ENCODE measurements around the gene METTL1.

METTL1 gene

GRCh38 chr12:57772429-57773322, 771 bp upstream of the METTL1 start, which contains the start of gene EEF1AKMT3:
Gene EEF1AKMT3 (plus strand): TSS chr12:57772614. CDS start chr12:57772725, 111 bp downstream.
- Histone ChIP-seq H3K27ac (peak within 1 kb of the TSS; percentile 38 to 93 (median 89)), H3K4me3 (peak within 1 kb of the TSS; percentile 45 to 93 (median 74))

DNA sequence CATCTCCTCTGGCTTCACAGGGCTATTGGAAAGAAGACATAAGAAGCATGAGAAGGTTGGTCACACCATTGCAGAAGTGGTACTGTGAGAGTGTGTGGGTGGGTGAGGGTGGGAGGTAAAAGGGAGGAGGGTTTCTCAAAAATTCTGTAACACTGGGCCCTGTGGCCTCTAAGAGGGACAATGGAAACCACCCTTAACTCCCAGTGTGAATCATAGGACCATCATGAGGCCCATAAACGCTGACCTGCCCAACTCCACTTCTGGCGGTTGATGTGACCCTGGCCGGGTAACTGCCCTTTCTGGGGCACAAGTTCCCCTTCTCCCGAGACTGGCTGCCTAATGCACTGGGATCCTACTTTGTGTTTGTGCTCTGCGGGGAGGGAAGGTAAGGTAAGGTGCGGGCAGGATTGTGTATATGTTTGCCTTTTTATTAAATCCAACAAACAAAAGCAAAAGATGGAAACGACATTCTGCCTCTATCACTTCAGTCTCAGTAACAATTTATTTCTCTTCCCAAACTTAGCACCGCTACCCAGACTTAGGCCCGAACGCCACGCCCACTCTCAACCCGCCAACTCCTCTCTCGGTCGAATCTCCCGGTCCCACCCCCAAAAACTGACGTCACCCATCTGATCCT, 551 bp downstream of the METTL1 start:
- H3K27ac ChIP-seq = peak overlapping the region in 20 of 21 experiments; percentile 62 to 93 (median 89)
- peak overlapping the region; percentile 45 to 93 (median 74) for H3K4me3 ChIP-seq

DNA sequence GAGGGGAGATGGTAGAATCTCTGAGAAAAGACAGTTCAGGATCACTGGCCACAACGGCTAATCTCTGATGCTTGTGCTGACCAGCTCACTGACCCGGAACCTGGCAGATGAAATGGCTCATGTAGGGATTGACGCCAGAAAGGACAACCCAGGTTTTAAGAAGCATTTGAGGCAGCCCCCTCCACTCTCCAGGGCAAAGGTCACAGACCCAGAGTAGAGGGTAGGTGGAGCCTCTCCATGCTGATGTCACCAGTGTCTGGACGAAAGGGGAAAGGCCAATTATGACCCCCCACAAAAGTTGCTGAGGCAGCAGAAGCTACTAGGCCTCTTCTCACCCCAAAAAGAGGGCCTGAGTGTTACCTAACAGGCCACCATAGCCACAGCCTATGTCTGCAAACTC, 1.2 kb downstream of the METTL1 start:
- Histone ChIP-seq H3K4me3 (peak overlapping the region in 2 of 7 experiments; percentile 63 to 74), H3K27ac (peak overlapping the region in 5 of 21 experiments; percentile 24 to 93 (median 87))

GRCh38 chr12:57769594-57769993, 2.3 kb downstream of the METTL1 start:
- no peak overlapping the region for H3K27ac ChIP-seq
- no peak overlapping the region for H3K4me3 ChIP-seq

DNA sequence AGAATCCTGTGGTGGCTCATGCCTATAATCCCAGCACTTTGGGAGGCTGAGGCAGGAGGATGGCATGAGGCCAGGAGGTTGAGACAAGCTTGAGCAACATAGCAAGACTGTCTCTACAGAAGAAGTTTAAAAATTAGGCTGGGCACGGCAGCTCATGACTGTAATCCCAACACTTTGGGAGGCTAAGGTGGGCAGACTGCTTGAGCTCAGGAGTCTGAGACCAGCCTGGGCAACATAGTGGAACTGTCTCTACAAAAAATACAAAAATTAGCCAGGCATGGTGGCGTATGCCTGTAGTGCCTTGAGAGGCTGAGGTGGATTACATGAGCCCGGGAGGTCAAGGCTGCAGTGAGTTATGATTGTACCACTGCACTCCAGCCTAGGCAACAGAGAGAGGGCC, 4.0 kb downstream of the METTL1 start:
- Histone ChIP-seq H3K27ac (no peak overlapping the region), H3K4me3 (no peak overlapping the region)

DNA sequence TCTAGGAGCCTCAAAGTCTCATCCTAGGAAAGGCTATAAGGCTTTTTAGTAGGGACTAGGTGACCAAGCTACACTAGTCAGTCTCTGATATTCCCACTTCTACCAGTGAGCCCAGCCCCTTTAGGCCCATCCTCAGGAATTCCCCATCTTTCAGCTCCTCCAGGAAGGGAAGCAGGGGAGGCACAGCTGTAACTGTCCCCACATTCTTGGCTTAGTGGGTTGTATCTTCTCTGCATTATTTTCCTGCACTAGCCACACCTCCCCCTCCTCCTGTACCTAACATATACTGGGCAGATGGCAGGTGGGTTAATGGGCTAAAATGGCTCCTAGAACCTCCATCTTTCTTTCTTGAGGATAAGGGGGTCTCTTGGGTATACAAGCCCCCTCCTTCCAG, 4.6 kb downstream of the METTL1 start:
- no peak overlapping the region for H3K27ac ChIP-seq
- no peak overlapping the region for H3K4me3 ChIP-seq

- Histone ChIP-seq H3K4me3 (peak within 1 kb of the TSS; percentile 27 to 53 (median 31)), H3K27ac (peak within 1 kb of the TSS in 1 of 21 experiments; percentile 69)
These were observed 5.2 kb downstream of the METTL1 start, which contains the start of gene CYP27B1 for GRCh38 chr12:57766464-57767304. Gene CYP27B1 (minus strand): TSS chr12:57767078. CDS start chr12:57767041, 37 bp downstream.

GRCh38 chr12:57765698-57766463, 6.0 kb downstream of the METTL1 start:
- Histone ChIP-seq H3K4me3 (peak overlapping the region; percentile 27 to 53 (median 31)), H3K27ac (peak overlapping the region in 2 of 21 experiments; percentile 29 to 69)

DNA sequence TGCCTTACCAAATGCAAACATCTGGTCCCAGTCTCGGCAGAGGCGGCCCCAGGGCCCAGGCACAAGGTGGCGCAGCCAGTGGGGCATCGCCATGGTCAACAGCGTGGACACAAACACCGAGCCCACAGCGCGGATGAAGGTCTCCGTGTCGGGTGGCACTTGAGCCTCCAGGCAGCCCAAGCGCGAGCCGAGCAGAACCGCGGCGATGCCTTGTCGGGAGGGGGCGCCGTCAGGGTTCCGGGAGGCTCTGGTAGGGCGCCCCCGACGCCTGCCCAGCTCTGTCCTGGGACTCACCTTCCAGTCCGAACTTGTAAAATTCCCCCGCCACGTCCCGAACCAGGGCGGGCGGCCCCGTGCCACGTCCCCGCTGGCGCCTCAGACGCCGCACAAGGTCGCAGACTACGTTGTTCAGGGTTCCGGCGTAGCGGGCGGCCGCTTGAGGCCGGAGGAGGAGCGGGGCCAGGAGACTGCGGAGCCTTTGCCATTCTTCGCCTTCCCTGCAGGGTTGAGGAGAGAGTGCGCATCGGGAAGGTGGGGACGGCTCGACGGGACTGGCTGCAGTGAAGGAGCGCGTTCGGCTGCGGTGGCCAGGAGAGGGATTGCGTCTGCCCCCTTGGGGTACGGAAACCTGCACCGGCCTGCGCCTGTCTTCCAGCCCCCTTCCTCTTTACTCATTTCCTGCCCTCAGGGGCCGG, 6.8 kb downstream of the METTL1 start:
- H3K4me3 ChIP-seq = peak overlapping the region; percentile 27 to 53 (median 31)

GRCh38 chr12:57764662-57765002, 7.3 kb downstream of the METTL1 start:
- peak overlapping the region; percentile 27 to 53 (median 31) for H3K4me3 ChIP-seq

More for the DNA sequence above, 6.8 kb downstream of the METTL1 start:
- H3K27ac ChIP-seq = peak overlapping the region in 6 of 21 experiments; percentile 11 to 69 (median 30)

GRCh38 chr12:57763881-57764661, 7.8 kb downstream of the METTL1 start:
- peak overlapping the region in 2 of 7 experiments; percentile 35 to 53 for H3K4me3 ChIP-seq
- peak overlapping the region in 1 of 21 experiments; percentile 69 for H3K27ac ChIP-seq

More at GRCh38 chr12:57764662-57765002, 7.3 kb downstream of the METTL1 start:
- H3K27ac ChIP-seq = peak overlapping the region in 4 of 21 experiments; percentile 29 to 69 (median 37)

- Histone ChIP-seq H3K4me3 (no peak overlapping the region), H3K27ac (no peak overlapping the region)
These were observed 9.4 kb downstream of the METTL1 start for GRCh38 chr12:57762463-57762862.

DNA sequence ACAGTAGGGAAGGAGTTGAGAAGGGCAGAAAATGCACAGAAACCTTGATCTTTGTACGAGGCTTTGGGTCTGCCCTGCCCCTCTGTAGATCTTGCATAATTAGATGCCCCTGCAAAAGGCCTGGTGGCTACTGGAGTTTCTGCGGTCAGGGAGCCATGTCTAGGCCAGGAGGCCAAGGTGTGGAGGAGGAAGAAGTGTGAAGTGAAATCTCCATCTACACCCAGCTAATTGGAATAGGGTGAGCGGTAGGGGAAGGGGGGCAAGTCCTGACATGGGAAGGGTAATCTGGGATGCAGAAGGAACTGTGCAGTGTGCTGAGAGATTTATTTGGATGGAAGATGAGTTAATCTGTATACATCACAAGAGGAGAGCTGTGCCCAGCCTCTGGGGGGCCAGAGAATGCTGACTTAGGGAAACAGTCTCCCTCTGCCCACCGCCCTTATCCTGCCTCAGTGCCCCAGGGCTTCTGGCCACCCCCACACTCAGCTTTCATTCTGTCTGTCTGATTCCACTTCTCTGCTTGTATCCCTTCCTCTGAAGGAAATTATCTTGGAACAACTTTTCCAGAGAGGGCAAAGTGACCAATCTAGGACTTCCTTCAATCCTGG, 10.4 kb downstream of the METTL1 start:
- no peak overlapping the region for H3K4me3 ChIP-seq
- H3K27ac ChIP-seq = no peak overlapping the region

DNA sequence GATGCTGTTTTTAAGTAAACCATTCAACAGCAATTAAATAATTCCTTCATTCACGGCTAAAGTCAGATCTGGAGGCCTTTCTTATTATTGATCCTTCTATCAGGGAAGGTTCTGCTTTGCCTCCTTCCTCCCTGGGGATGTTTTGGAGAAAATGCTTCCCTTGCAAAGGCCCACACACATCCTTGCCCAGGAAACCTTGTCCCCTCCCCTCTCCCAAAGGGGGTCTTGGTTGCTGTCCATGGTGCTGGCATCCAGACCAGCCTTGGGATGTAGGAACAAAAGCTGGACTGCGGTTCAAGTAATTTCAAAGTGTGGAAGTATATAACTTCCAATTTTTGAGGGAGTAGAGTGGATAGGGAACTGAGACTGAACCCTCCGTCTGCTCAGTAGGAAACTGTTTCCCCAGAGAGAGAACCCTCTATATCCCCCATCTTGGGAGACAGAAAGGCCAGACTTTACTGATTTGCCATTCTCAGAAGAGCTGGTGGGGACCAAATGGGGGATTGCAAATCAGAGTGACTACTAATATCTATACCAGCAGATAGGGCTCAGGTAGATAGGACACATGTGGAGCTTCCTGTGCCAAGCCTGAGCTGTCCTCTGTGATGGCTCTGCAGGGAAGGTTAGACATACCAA, 11.4 kb downstream of the METTL1 start:
- H3K4me3 ChIP-seq = no peak overlapping the region
- no peak overlapping the region for H3K27ac ChIP-seq

DNA sequence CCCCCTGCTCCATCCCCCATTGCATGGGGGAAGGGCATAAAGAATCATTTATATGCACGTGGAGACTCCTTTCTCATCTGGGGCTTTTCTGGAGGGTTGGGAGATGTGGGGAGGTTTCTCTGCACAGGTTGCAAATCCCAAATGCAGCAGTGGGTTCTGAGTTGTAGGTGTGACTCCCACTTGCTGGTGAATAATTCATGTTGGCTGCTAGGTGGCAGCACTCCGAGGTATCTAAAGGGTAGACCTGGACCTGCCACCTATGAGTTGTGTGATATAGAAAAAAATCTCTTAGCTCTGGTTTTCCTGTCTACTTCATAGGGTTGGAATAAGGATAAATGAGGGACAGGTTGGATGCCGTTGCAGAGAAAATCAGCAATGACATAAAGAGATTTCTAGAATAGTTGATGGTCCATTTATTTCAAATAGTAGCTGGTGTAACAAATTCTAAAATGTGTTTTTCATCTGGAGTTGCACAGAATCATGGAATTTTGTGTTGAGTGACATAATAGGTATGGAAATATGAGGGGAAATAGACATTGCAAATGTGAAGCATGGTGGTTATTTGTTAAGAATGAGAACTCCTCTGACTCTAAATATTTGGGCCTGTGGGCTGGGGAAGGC, 12.4 kb downstream of the METTL1 start:
- no peak overlapping the region for H3K27ac ChIP-seq
- H3K4me3 ChIP-seq = no peak overlapping the region

All from skin epidermis (tissue), 12 donors.